22Rv1 (cell line): Measurements from ENCODE around the gene TPM2.

ENCODE experiments used
- CTCF ChIP-seq: fragments of 450-650 bp; IDR thresholded peaks from 2 replicates; pipeline ENCODE4 v1.5.1; 2017; ENCODE audit warnings: mild to moderate bottlenecking
- ZFX ChIP-seq: fragments of 450-650 bp; IDR thresholded peaks from 2 replicates; pipeline ENCODE4 v1.6.1; 2017; ENCODE audit warnings: antibody characterized with exemption, borderline replicate concordance

GRCh38 chr9:35731415-35732184 is 41.9 kb upstream of the TPM2 start:
- TF ChIP-seq CTCF: no peak
- no peak for TF ChIP-seq ZFX
